HG02588 (cell line): ENCODE data around the gene BACH2.
A peak's percentile ranks its signal among the peaks of the same experiment; 100 is the strongest.

ENCODE experiments used
- ATAC-seq: cut with Tn5 transposase; IDR thresholded peaks from one replicate; pipeline ENCODE4 v1.9.1; 2021; ENCODE audit warnings: mild to moderate bottlenecking, moderate library complexity; ENCODE audit not compliant: unreplicated experiment

The BACH2 gene

GRCh38 chr6:90302320-90302719, 5.7 kb upstream of the BACH2 start:
- ATAC-seq: no peak

- no peak for ATAC-seq
Measured at GRCh38 chr6:90301816-90302215, 5.2 kb upstream of the BACH2 start.

- ATAC-seq: no peak
Measured at GRCh38 chr6:90298459-90299053, 1.9 kb upstream of the BACH2 start.

GRCh38 chr6:90297867-90298381, 1.3 kb upstream of the BACH2 start:
- no peak for ATAC-seq

- ATAC-seq: no peak
Measured at GRCh38 chr6:90297115-90297866, 648 bp upstream of the BACH2 start.

- ATAC-seq: peak; percentile 41
Measured at GRCh38 chr6:90295854-90296340, 746 bp downstream of the BACH2 start.

- ATAC-seq: no peak
Measured at GRCh38 chr6:90294989-90295853, 1.4 kb downstream of the BACH2 start.

GRCh38 chr6:90294614-90294988, 2.0 kb downstream of the BACH2 start:
- ATAC-seq: no peak

GRCh38 chr6:90294008-90294511, 2.6 kb downstream of the BACH2 start:
- no peak for ATAC-seq

GRCh38 chr6:90293319-90293953, 3.2 kb downstream of the BACH2 start:
- ATAC-seq: no peak

GRCh38 chr6:90291565-90291964, 5.1 kb downstream of the BACH2 start:
- ATAC-seq: no peak

- no peak for ATAC-seq
Measured at GRCh38 chr6:90290811-90291420, 5.7 kb downstream of the BACH2 start.

- ATAC-seq: no peak
Measured at GRCh38 chr6:90289902-90290301, 6.7 kb downstream of the BACH2 start.

- ATAC-seq: no peak
Measured at GRCh38 chr6:90288404-90288803, 8.2 kb downstream of the BACH2 start.

GRCh38 chr6:90286884-90287488, 9.7 kb downstream of the BACH2 start:
- no peak for ATAC-seq

- ATAC-seq: peak; percentile 68
Measured at GRCh38 chr6:90285611-90286381, 10.8 kb downstream of the BACH2 start.

- peak; percentile 26 for ATAC-seq
Measured at GRCh38 chr6:90285042-90285481, 11.6 kb downstream of the BACH2 start.

- peak; percentile 63 for ATAC-seq
Measured at GRCh38 chr6:90284236-90285041, 12.2 kb downstream of the BACH2 start.
